Measurements from ENCODE around the gene EXOSC2.

Gene EXOSC2

DNA sequence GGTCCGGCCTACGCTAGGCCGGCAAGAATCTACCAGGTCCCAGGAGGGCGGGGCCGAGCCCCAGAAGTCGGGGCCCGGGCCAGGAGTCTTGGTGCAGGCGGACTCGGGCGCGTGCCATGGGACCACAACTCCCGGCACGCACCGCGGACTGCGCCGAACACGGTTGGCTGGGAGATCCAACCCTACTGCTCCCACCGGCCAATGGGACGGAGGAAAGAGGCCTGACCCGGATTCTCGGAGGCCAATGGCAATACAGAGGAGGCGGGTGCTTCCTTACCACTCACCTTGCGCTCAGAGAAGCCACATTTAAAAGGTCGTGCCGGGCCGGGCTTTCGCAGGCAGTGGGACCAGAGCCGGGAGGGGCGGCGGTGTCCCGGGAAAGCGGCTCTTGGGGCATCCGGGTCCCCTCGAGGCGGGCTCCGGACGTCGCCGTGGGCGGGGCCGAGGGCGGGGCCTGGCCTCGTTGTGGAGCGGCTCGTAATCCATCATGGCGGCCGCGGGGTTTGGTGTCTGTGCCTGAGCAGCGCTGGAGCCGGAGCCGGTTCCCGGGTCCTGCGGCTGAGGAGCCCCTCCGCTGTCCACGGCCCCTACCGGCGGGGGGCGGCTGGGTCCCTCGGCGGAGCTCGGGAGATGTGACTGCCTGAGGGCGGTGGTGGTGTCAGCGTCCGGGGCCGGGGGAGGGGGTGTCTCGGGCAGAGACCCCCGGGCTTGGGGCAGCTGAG is 19.1 kb downstream of the EXOSC2 start:
- ATAC-seq (replicated peaks) (peak; percentile 94), DNase-seq (peak; percentile 91 to 93 (median 92))
- Mint-ChIP-seq H3K27me3 (no peaks in the 10 kb centered on the region), H3K36me3 (ENCODE audit: insufficient read depth) (peaks cover 7% of the 10 kb centered on the region), H3K9me3 (no peaks in the 10 kb centered on the region), H3K4me3 (peak overlapping the region; percentile 89 to 96), H3K4me1 (ENCODE audit: low read depth in 2 of 2) (peaks cover 27 to 36% of the 10 kb centered on the region in 2 donors), H3K27ac (peak overlapping the region; percentile 90 to 93)

DNA sequence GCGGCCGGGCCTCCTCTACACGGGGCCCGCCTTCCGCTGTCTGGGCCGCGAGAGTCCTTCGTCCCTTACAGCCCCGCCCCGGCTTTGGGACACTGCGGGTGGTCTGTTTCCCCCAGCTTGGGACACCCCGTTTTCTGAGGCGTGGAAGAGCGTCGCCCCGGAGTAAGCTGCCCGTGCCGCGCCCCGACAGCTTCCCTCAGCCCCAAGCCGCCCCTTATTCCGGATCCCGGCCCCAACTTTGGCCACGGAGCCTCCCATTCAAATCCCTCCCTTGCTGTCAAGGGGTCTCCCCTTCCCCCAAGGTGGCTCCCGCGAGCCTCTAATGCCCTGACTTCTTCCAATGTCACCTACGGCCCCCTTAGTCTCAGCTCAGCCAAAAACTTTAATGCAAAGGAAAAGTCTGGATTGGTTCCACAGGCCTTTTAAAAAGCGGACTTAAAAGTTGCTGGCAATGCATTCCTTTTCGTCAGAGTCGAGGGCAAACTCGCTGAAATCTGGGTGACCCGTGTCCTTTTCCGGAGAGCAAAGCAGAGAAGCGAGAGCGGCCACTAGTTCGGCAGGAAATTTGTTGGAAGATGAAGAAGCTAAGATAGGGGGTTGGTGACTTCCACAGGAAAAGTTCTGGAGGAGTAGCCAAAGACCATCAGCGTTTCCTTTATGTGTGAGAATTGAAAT is 19.8 kb downstream of the EXOSC2 start:
- H3K36me3 Mint-ChIP-seq (ENCODE audit: insufficient read depth): peaks cover 7% of the 10 kb centered on the region
- H3K27ac Mint-ChIP-seq: peak overlapping the region; percentile 90 to 93
- peak in 1 of 3 experiments; percentile 7 for DNase-seq
- ATAC-seq (replicated peaks): peak; percentile 4
- peak overlapping the region; percentile 89 to 96 for H3K4me3 Mint-ChIP-seq
- H3K9me3 Mint-ChIP-seq: no peaks in the 10 kb centered on the region
- peaks cover 27 to 36% of the 10 kb centered on the region in 2 donors for H3K4me1 Mint-ChIP-seq (ENCODE audit: low read depth in 2 of 2)
- no peaks in the 10 kb centered on the region for H3K27me3 Mint-ChIP-seq

GRCh38 chr9:130714586-130715110 is 21.1 kb downstream of the EXOSC2 start:
- H3K27ac Mint-ChIP-seq: peak overlapping the region in 1 of 2 donors; percentile 50
- DNase-seq (no peak), ATAC-seq (replicated peaks) (no peak)
- no peaks in the 10 kb centered on the region for H3K9me3 Mint-ChIP-seq
- peak overlapping the region; percentile 89 to 96 for H3K4me3 Mint-ChIP-seq
- H3K36me3 Mint-ChIP-seq (ENCODE audit: insufficient read depth): peaks cover 12% of the 10 kb centered on the region
- H3K4me1 Mint-ChIP-seq (ENCODE audit: low read depth in 2 of 2): peaks cover 30 to 36% of the 10 kb centered on the region in 2 donors
- no peaks in the 10 kb centered on the region for H3K27me3 Mint-ChIP-seq

GRCh38 chr9:130715270-130715669 is 21.7 kb downstream of the EXOSC2 start:
- ATAC-seq (replicated peaks) (no peak), DNase-seq (no peak)
- Mint-ChIP-seq H3K27ac (peak overlapping the region in 1 of 2 donors; percentile 50), H3K9me3 (no peaks in the 10 kb centered on the region), H3K4me3 (peak overlapping the region; percentile 89 to 96), H3K4me1 (ENCODE audit: low read depth in 2 of 2) (peaks cover 32 to 40% of the 10 kb centered on the region in 2 donors), H3K36me3 (ENCODE audit: insufficient read depth) (peaks cover 12% of the 10 kb centered on the region), H3K27me3 (no peaks in the 10 kb centered on the region)

GRCh38 chr9:130718562-130718961 is 25.0 kb downstream of the EXOSC2 start:
- Mint-ChIP-seq H3K27ac (peak overlapping the region in 1 of 2 donors; percentile 44), H3K9me3 (no peaks in the 10 kb centered on the region), H3K36me3 (ENCODE audit: insufficient read depth) (peaks cover 8% of the 10 kb centered on the region), H3K4me3 (no peak overlapping the region), H3K27me3 (no peaks in the 10 kb centered on the region), H3K4me1 (ENCODE audit: low read depth in 2 of 2) (peaks cover 27 to 40% of the 10 kb centered on the region in 2 donors)
- no peak for DNase-seq
- no peak for ATAC-seq (replicated peaks)

- no peak for DNase-seq
- Mint-ChIP-seq H3K27me3 (no peaks in the 10 kb centered on the region), H3K27ac (no peak overlapping the region)
Measured at GRCh38 chr9:130720762-130721161, 27.2 kb downstream of the EXOSC2 start.

GRCh38 chr9:130728721-130729120 is 35.1 kb downstream of the EXOSC2 start:
- Mint-ChIP-seq H3K4me1 (ENCODE audit: low read depth in 2 of 2) (peaks cover 7 to 12% of the 10 kb centered on the region in 2 donors), H3K4me3 (no peak overlapping the region), H3K27ac (no peak overlapping the region), H3K36me3 (ENCODE audit: insufficient read depth) (peaks cover 5% of the 10 kb centered on the region), H3K27me3 (no peaks in the 10 kb centered on the region), H3K9me3 (no peaks in the 10 kb centered on the region)
- ATAC-seq (replicated peaks) (no peak), DNase-seq (no peak)

More at GRCh38 chr9:130720762-130721161, 27.2 kb downstream of the EXOSC2 start:
- Mint-ChIP-seq H3K4me3 (no peak overlapping the region), H3K9me3 (no peaks in the 10 kb centered on the region), H3K36me3 (ENCODE audit: insufficient read depth) (peaks cover 8% of the 10 kb centered on the region), H3K4me1 (ENCODE audit: low read depth in 2 of 2) (peaks cover 8 to 21% of the 10 kb centered on the region in 2 donors)
- no peak for ATAC-seq (replicated peaks)

DNA sequence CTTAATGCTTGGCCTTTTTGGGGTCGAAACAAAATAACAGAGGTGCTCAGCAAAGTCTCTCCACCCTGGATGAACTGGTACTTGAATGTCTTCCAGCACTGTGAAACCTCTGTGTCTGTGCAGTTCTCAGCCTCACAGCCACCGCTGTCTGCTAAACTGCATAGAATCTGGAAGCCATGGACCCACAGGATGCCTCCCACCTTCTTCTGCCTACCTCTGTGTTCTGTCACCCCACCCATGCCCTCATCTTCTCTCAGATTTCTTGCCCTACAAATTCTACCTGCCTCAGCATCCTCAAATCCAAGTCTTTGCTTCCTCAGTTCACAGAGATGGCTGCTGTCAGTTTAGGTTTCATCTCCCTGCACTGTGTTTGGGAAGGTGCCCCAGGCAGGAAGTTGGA is 35.6 kb downstream of the EXOSC2 start:
- H3K4me3 Mint-ChIP-seq: no peak overlapping the region
- peaks cover 5% of the 10 kb centered on the region for H3K36me3 Mint-ChIP-seq (ENCODE audit: insufficient read depth)
- no peak overlapping the region for H3K27ac Mint-ChIP-seq
- ATAC-seq (replicated peaks): no peak
- no peak for DNase-seq
- no peaks in the 10 kb centered on the region for H3K9me3 Mint-ChIP-seq
- H3K4me1 Mint-ChIP-seq (ENCODE audit: low read depth in 2 of 2): peaks cover 9 to 14% of the 10 kb centered on the region in 2 donors
- H3K27me3 Mint-ChIP-seq: no peaks in the 10 kb centered on the region

DNA sequence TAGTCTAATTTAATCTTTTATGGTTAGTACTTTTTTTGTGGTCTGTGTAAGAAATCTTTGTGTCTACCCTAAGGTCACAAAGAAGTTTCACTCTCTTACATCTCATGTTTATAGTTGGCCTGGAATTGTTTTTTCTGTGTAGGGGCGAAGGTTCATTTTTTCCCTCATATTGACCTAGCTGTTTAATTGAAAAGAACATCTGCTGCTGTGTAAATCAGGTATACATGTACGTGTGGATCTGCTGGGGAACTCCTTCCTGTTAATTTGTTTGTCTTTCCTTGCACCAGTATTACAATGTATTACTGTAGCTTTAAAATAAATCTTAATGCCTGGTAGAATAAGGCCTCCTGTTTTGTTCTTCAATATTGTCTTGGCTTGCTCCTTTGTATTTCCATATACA is 37.8 kb downstream of the EXOSC2 start:
- DNase-seq (no peak), ATAC-seq (replicated peaks) (no peak)
- H3K36me3 Mint-ChIP-seq (ENCODE audit: insufficient read depth): peaks cover 5% of the 10 kb centered on the region
- no peak overlapping the region for H3K4me3 Mint-ChIP-seq
- peak overlapping the region; percentile 14 to 21 for H3K27ac Mint-ChIP-seq
- no peaks in the 10 kb centered on the region for H3K27me3 Mint-ChIP-seq
- H3K4me1 Mint-ChIP-seq (ENCODE audit: low read depth in 2 of 2): peaks cover 9 to 20% of the 10 kb centered on the region in 2 donors
- H3K9me3 Mint-ChIP-seq: no peaks in the 10 kb centered on the region

DNA sequence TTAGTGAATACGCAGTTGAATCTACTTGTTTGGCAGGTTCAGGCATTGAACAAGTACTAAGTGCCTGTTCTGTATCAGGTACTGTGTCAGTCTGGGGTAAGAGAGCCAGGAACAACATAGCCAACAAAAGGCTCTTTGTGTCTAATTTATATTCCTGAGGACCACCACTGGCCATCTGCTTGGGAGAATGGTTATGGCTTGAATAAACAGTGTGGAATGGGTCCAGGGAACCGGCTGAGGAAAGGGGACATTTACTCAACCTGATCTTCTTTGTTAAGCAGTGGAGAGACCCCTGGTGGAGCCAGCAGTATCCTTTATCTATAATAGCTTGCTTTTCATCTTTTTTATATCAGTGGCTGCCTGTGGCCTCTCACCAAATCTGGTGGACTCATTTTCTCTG is 38.6 kb downstream of the EXOSC2 start:
- Mint-ChIP-seq H3K27me3 (no peaks in the 10 kb centered on the region), H3K27ac (peak overlapping the region in 1 of 2 donors; percentile 14), H3K36me3 (ENCODE audit: insufficient read depth) (no peaks in the 10 kb centered on the region)

GRCh38 chr9:130732793-130733221 is 39.2 kb downstream of the EXOSC2 start:
- Mint-ChIP-seq H3K36me3 (ENCODE audit: insufficient read depth) (no peaks in the 10 kb centered on the region), H3K27me3 (no peaks in the 10 kb centered on the region), H3K27ac (peak overlapping the region in 1 of 2 donors; percentile 30), H3K9me3 (no peaks in the 10 kb centered on the region), H3K4me3 (no peak overlapping the region), H3K4me1 (ENCODE audit: low read depth in 2 of 2) (peaks cover 7 to 20% of the 10 kb centered on the region in 2 donors)
- ATAC-seq (replicated peaks) (no peak), DNase-seq (no peak)

More for the DNA sequence above, 38.6 kb downstream of the EXOSC2 start:
- Mint-ChIP-seq H3K9me3 (no peaks in the 10 kb centered on the region), H3K4me3 (no peak overlapping the region), H3K4me1 (ENCODE audit: low read depth in 2 of 2) (peaks cover 7 to 20% of the 10 kb centered on the region in 2 donors)
- DNase-seq: no peak
- no peak for ATAC-seq (replicated peaks)

DNA sequence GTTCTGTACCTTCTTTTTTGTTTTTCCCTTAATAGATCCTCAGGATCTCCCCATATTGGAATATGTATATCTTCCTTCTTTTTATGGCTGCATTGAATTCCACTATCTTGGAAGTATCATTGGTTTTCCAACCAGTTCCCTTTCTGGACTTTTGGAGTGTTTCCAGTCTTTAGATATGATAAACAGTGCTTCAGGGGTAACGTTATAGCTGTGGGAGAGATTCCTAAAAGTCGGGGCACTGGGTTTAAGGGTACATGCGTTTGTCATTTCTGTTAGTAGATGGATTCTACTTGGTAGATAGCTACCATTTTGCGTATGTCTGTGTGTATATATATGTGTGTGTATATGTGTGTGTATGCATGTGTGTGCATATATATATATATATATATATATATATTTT is 42.0 kb downstream of the EXOSC2 start:
- Mint-ChIP-seq H3K27me3 (no peaks in the 10 kb centered on the region), H3K27ac (no peak overlapping the region), H3K4me1 (ENCODE audit: low read depth in 2 of 2) (peaks cover 3 to 20% of the 10 kb centered on the region in 2 donors), H3K4me3 (no peak overlapping the region), H3K36me3 (ENCODE audit: insufficient read depth) (peaks cover 4% of the 10 kb centered on the region), H3K9me3 (no peaks in the 10 kb centered on the region)
- ATAC-seq (replicated peaks) (no peak), DNase-seq (no peak)

DNA sequence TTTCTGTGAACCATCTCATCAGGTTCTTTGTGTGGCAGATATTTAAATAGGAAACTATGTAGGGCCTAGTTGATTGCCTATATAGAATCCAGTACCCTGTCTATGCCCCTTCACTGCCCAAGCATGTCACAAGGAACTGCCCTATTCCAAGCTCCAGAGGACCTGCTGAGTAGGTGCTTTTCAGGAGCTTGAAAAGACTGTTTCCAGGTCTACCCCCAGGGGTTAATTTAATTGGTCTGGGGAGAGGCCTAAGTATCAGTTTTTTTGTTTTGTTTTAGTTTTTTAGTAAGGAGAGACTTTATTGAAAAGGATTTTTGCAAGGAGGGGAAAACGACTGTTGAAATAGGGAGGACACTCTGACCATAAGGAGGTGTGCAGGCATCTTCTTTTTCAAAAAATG is 43.3 kb downstream of the EXOSC2 start:
- Mint-ChIP-seq H3K36me3 (ENCODE audit: insufficient read depth) (peaks cover 6% of the 10 kb centered on the region), H3K4me3 (no peak overlapping the region), H3K27ac (no peak overlapping the region), H3K9me3 (no peaks in the 10 kb centered on the region), H3K4me1 (ENCODE audit: low read depth in 2 of 2) (peaks cover 6 to 25% of the 10 kb centered on the region in 2 donors), H3K27me3 (no peaks in the 10 kb centered on the region)
- no peak for DNase-seq
- no peak for ATAC-seq (replicated peaks)

All from effector memory CD8-positive, alpha-beta T cell (primary cell).